Measurements from ENCODE around the gene B3GAT1.

B3GAT1 gene

DNA sequence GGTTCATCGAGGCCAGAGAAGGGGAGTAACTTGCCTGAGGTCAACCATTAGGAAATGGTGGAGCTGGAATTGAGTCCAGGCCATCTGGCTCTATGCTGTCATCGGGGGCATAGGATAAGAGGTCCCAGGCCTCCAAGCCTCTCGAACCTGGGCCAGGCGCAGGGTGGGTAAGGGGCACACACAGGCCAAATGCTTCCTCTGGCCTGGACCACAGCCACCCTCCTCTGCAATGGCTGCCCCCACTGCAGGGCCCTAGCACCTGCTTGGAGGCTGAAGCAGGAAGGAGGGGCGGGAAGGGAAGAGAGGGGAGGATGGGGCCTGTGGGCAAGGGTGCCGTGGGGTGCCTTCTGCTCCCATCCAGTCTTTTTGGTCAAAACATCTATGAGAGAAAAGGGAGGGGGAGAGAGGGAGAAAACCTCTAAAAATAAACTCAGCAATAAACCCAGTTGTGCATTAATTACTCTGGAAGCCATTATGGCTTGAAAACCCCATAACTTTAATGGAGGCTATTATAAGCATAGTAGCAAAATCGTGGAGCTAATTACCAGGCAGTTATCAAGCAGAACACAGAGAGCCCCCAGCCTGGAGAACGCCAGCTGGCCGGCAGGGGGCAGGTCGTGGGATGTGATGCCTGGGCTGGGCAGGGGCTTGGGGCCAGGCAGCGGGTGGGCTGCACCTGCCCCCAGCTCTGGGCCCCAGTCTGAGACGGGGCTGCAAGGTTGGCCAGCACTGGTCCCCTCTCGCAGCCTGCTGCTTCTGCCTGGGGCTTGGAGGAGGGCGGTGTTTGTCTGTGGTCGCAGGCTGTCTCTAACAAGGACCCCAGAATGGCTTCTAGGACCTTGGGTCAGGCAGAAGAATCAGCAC is 21.1 kb downstream of the B3GAT1 start:
- DNase-seq = no peak

DNA sequence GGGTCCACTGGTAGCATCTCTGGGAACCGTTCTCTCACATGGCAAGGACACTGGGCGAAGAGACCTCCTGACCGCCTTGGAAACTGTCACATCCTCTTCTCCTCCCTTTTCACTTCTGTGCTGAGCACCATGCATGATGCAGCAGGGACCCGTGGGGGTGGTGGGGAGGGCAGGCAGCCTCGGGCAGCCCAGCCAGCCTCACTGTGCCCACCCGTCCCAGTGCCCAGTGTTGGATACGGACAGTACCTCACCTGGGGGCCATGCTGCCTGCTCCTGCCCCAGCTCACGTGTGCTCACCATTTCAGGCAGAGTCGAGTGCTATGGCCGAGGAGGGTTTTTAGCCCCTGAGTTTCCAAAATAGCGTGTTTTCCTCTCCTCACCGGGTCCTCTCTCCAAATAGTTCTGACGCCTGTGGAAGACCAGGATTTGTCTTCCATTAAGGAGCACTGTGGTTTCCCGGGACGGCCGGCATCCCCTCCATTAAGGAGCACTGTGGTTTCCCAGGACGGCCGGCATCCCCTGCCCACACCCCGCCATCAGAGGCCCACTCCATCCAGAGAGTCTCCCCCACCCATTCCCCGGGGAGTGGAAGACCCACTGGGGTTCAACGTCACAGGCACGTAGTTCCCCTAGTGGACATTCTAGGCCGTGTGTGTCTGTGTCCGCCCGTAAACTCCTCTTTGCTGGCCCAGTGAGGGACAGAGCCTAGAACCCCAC is 22.4 kb downstream of the B3GAT1 start:
- DNase-seq = no peak

DNA sequence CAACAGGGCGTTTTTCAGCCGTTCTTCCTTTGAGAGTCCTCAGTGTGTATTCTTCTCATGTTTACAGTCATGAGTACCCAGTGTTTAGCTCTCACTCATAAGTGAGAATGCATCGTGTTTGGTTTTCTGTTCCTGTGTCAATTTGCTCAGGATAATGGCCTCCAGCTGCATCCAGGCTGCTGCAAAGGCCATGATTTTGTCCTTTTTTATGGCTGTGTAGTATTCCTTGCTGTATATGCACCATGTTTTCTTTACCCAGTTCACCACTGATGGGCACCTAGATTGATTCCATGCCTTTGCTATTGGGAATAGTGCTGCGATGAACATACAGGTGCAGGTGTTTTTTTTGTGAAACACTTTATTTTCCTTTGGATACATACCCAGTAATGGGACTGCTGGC is 23.5 kb downstream of the B3GAT1 start:
- DNase-seq = no peak

- no peak for DNase-seq
Observed at GRCh38 chr11:134387501-134387900, 24.5 kb downstream of the B3GAT1 start.

GRCh38 chr11:134386945-134387344 is 25.1 kb downstream of the B3GAT1 start:
- DNase-seq = no peak

GRCh38 chr11:134385774-134386565 is 26.1 kb downstream of the B3GAT1 start:
- DNase-seq = no peak

DNA sequence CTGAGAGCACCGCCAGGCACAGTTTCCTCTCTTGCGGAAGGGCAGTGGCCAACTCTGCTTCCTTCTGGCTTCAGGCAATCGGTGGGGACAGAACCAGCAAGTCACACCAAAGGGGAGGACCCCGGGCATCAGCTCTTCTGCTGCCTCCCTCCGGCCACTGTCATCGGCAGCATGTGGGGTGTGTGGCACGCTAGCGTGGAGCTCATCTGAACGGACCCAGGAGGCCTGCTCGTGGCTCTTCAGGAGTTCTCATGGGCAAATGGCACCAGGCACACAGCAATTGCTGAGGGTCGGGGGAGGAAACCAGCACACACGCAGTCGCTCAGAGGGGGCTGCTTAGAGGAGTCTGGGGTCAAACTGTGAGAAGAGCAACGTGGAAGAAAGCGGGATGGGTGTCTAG is 26.9 kb downstream of the B3GAT1 start:
- DNase-seq = no peak

DNA sequence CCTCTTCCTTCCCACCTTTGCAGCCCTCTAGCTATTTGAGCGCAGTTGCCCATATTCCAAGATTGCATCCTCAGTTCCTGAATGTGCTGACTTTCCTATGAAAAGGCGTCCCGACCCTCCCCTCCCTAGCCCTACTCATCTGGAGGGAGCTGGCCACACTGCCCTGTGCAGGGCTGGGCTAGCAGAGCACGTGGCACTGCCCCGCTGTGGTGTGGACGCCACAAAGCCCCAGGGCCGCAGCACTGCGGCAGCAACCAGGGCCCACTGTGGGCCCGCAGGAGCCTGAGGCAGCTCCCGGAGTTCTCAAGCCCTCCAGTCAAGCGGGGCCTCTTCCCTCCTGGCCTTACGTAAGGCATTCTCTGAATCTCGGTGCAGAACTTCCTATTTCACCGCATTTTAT is 27.6 kb downstream of the B3GAT1 start:
- no peak for DNase-seq

DNA sequence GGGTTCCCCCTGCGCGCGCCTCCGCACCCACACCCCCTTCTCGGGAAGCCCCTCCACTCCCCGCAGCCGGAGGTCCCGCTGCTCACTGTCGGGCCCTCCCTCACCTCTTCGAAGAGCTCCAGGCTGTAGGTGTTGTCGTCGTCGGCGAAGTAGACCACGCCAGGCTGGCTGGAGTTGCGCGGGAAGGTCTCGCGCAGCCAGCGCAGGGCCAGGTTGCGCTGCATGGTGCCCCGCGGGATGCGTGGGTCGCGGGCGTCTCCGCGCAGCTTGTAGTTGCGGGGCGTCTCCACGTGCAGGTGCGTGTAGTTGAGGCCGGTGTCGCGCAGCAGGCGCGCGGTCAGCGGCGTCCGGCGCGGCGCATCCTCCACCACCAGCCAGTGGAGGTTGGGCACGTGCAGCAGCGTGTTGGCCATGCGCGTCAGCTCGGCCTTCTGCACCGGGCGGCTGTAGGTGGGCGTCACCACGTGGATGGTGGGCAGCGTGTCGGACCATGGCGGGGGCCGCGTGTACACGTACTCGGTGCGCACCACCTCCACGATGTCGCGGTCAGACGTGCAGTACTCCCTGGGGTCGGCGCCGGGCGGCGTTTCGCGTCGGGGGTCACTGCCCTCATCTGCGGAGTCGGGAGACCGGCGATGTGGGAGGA is 28.3 kb downstream of the B3GAT1 start:
- DNase-seq = no peak

GRCh38 chr11:134382830-134383229 is 29.2 kb downstream of the B3GAT1 start:
- DNase-seq = no peak

DNA sequence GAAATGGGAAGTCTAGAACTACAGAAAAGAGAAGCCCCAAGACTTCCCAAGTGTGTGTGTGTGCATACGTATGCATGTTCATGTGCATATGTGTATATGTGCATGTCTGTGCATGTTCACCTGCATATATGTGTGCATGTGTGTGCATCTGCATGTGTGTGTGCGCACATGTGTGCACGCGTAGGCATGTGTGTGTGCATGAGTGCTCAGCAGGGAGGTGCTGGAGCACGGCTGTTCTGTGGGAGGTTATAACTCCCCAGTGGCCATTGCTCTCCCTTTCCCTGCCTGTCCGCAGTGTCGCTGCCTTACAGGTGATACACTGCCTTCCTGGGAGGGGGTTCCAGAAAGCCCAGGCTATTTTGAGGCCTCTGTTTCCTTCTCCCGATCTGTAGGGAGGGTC is 29.8 kb downstream of the B3GAT1 start:
- no peak for DNase-seq

- DNase-seq = no peak
Observed at GRCh38 chr11:134380785-134381184, 31.3 kb downstream of the B3GAT1 start.

GRCh38 chr11:134380229-134380628 is 31.8 kb downstream of the B3GAT1 start:
- no peak for DNase-seq

- no peak for DNase-seq
Observed at GRCh38 chr11:134379241-134379640, 32.8 kb downstream of the B3GAT1 start.

- DNase-seq = no peak
Observed at GRCh38 chr11:134377876-134378275, 34.2 kb downstream of the B3GAT1 start.

DNA sequence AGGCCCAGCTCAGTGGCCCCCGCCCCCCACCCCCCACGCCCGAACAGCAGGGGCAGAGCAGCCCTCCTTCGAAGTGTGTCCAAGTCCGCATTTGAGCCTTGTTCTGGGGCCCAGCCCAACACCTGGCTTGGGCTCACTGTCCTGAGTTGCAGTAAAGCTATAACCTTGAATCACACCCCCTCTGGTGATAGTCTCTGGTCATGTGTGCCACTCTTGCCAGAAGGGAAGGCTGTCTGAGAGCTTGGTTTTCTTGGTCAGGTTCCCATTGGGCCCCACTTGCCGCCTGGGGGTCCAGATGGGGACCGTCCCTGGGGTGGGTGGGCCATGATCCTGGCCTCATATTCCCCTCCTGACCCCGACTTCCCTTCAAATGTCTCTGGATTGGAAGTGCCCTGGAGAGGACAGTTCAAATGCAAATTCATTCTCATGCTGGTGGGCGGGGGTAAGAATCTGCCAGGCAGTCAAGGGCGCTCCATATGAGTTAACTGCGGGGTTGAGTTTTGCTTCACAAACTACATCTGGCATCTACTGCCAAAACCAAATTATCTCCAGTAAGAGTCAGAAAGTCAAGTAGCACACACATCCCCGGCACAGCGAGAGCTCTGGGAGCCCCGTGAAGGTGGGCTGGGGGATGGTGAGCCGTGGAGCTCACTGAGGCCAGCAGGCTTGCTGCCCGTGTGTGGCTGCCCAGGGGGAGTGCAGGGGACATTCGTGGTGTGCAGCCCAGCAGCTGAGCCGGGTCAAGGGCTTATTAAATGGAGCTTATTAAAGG is 35.7 kb downstream of the B3GAT1 start:
- DNase-seq = no peak

DNA sequence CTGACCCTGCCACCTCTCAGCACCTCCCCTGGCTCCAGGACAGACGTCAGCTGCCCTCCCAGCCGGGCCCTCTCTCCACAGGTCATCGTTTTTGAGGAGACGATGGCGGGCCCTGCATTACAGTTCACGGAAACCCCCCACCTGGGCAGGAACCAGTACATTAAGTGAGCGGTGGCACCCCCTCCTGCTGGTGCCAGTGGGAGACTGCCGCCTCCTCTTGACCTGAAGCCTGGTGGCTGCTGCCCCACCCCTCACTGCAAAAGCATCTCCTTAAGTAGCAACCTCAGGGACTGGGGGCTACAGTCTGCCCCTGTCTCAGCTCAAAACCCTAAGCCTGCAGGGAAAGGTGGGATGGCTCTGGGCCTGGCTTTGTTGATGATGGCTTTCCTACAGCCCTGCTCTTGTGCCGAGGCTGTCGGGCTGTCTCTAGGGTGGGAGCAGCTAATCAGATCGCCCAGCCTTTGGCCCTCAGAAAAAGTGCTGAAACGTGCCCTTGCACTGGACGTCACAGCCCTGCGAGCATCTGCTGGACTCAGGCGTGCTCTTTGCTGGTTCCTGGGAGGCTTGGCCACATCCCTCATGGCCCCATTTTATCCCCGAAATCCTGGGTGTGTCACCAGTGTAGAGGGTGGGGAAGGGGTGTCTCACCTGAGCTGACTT is 37.0 kb downstream of the B3GAT1 start:
- DNase-seq = no peak

- DNase-seq = no peak
Observed at GRCh38 chr11:134374171-134374570, 37.9 kb downstream of the B3GAT1 start.

DNA sequence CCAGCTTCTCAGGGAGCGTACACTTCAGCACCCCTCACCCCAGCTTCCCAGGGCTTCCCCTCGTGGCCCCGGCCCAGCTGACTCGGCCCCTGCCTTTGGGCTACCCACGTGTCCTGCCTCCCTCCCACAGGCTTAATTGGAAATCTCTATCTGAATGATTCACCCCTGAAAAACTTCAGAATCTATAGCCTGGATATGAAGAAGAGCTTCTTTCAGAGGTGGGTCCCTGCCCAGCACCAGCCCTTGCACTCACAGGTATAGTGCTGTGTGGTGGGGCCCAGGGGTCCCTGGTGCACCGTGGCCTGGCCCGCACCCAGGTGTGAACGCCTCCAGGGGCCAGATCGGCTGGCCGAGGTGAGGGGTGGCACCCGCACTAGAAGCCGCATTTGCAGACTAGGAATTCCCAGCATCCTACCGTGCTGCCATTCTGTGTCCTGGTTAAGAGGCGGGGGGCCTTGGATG is 38.4 kb downstream of the B3GAT1 start:
- DNase-seq = no peak

GRCh38 chr11:134372961-134373360 is 39.1 kb downstream of the B3GAT1 start:
- DNase-seq = no peak

DNA sequence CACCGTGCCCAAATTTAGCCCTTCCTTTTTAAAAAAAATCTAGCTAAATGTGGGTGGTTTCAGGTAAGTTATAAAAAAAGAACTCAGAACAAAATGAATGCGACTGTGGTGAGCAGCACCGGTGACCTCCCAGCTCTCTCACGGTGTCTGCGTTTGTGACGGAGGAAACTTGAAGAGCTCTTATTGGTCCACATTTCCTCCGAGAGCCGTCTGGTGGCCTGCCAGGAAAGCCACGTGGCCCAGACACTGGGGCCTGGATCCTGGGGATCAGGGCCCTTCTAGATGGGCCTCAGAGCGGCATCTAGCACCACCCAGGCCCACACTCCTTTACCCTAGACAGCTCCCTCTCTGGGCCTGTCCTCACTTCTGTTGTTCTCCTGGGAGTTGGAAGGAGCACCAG is 39.5 kb downstream of the B3GAT1 start:
- DNase-seq = no peak
